Measurements from ENCODE around the gene BST2. TPM values are rescaled to one million over a fixed set of nuclear protein-coding genes. Genes with fewer than 3 reads are reported as not detected.

The BST2 gene
- total and polyA plus RNA-seq, 2 donors from 2014 or later, result 89.6 to 250 TPM

DNA sequence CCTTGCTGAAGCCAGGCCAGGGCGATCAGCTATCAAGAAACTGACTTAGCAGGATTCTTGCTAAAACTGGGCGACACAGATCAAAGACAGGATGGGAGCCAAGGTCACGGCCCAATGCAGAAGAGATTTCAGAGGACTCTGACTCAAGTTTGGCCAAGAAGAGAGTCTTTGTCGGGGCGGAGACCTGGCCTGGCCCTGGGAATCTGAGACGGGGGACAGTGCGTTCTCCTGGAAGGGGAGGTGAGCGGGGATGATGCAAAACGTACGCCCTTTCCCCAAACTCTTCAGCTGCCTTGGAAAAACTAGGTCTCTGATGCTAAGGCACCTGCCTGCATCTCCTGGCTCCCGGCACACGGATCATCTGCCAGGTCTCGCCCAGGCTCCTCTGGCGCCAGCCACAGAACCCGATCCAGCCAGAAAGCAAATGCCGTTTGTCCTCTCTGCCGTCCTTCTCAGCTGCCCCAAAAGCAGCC, 24.2 kb upstream of the BST2 start:
- no peak for FAIRE-seq
- TF ChIP-seq, protein P1, sequence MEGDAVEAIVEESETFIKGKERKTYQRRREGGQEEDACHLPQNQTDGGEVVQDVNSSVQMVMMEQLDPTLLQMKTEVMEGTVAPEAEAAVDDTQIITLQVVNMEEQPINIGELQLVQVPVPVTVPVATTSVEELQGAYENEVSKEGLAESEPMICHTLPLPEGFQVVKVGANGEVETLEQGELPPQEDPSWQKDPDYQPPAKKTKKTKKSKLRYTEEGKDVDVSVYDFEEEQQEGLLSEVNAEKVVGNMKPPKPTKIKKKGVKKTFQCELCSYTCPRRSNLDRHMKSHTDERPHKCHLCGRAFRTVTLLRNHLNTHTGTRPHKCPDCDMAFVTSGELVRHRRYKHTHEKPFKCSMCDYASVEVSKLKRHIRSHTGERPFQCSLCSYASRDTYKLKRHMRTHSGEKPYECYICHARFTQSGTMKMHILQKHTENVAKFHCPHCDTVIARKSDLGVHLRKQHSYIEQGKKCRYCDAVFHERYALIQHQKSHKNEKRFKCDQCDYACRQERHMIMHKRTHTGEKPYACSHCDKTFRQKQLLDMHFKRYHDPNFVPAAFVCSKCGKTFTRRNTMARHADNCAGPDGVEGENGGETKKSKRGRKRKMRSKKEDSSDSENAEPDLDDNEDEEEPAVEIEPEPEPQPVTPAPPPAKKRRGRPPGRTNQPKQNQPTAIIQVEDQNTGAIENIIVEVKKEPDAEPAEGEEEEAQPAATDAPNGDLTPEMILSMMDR (IDR thresholded peaks at IDR 0.05; ENCODE audit: borderline replicate concordance, extremely low read depth, insufficient read depth), result no peak
- Histone ChIP-seq H3K9ac (ENCODE audit: low read length in 3 of 3) (no peak overlapping the region), H3K36me3 (ENCODE audit: control insufficient read depth in 2 of 3, insufficient read depth in 3 of 3, low read length in 3 of 3) (no peaks in the 10 kb centered on the region), H3K4me1 (ENCODE audit: control insufficient read depth in 2 of 3, insufficient read depth in 2 of 3, low read depth in 1 of 3, low read length in 3 of 3) (no peaks in the 10 kb centered on the region), H3K27ac (ENCODE audit: low read depth in 2 of 2, low read length in 2 of 2) (no peak overlapping the region), H3K9me3 (ENCODE audit: control insufficient read depth in 2 of 3, insufficient read depth in 1 of 3, low read length in 3 of 3) (no peaks in the 10 kb centered on the region), H3K4me3 (ENCODE audit: low read length in 3 of 3) (no peak overlapping the region), H3K27me3 (ENCODE audit: control insufficient read depth, insufficient read depth, low read length) (no peaks in the 10 kb centered on the region)
- DNase-seq, result peak in 3 of 5 donors; percentile 41 to 60 (median 53)
- intact Hi-C loops (cut with DNase I), result no loop called here

DNA sequence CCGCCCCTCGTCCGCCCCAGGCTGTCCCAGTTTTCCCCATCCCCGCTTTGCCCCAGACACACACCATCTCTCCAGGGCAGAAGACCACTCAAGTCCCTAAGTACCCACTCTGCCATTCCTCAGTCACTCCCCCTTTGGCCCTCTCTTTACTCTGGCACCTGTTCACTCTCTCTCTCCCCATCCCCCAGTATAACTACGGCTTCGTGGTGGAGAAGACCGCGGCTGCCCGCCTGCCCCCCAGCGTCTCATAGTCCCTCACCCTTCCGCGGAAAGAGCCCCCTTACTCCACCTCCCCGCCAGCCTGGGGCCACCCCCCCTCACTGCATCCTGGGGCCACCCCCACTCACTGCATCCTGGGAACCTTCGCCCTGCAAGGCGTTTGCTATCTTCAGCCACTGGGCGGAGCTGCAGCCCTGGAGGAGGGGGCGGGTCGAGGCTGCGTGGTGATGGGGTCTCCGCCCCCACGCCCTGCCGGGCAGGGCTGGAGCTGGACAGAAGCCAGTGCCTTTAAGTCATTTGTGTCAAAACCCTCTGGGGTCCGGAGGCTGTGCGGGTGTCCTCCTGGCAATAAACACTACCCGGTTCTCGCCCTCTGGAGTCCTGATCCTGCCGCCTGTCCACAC, 19.4 kb upstream of the BST2 start:
- TF ChIP-seq, protein P1 (IDR thresholded peaks at IDR 0.05; ENCODE audit: borderline replicate concordance, extremely low read depth, insufficient read depth), result peak; percentile 22
- H3K4me1 ChIP-seq (ENCODE audit: control insufficient read depth in 2 of 3, insufficient read depth in 2 of 3, low read depth in 1 of 3, low read length in 3 of 3), result peaks cover 0 to 3% (median 0%) of the 10 kb centered on the region in 3 donors
- intact Hi-C loops (cut with DNase I), result no loop called here
- no peaks in the 10 kb centered on the region for H3K27me3 ChIP-seq (ENCODE audit: control insufficient read depth, insufficient read depth, low read length)
- no peaks in the 10 kb centered on the region for H3K9me3 ChIP-seq (ENCODE audit: control insufficient read depth in 2 of 3, insufficient read depth in 1 of 3, low read length in 3 of 3)
- no peak overlapping the region for H3K27ac ChIP-seq (ENCODE audit: low read depth in 2 of 2, low read length in 2 of 2)
- no peak overlapping the region for H3K4me3 ChIP-seq (ENCODE audit: low read length in 3 of 3)
- FAIRE-seq, result no peak
- H3K36me3 ChIP-seq (ENCODE audit: control insufficient read depth in 2 of 3, insufficient read depth in 3 of 3, low read length in 3 of 3), result no peaks in the 10 kb centered on the region
- peak in 4 of 5 donors; percentile 84 to 92 (median 88) for DNase-seq
- H3K9ac ChIP-seq (ENCODE audit: low read length in 3 of 3), result no peak overlapping the region

DNA sequence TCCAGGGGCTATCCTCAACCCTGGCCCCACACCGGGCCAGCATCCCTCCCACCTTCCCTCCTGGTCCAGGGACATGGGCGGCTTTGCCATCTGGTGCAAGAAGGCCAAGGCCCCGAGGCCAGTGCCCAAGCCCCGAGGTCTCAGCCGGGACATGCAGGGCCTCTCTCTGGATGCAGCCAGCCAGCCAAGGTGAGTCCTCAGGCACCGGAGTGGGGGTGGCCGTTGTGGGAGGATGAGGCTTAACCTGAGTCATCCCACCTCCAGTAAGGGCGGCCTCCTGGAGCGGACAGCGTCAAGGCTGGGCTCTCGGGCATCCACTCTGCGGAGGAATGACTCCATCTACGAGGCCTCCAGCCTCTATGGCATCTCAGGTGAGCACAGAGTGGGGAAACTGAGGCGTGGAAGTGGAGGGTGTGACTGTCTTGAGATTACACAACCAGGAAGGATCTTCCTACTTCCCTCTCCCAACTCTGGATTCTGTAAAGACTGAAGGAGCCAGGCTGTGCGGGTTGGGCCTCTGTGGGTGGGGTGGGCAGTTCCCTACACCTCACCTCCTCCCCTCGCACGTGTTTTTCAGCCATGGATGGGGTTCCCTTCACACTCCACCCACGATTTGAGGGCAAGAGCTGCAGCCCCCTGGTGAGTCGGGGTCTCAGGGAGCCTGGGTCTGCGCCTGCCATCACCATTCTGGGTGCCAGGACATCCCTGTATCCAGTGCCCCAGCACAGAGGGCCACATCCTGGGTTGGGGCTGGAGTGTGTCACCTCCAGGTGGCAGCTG, 18.2 kb upstream of the BST2 start:
- H3K9me3 ChIP-seq (ENCODE audit: control insufficient read depth in 2 of 3, insufficient read depth in 1 of 3, low read length in 3 of 3), result no peaks in the 10 kb centered on the region
- H3K27me3 ChIP-seq (ENCODE audit: control insufficient read depth, insufficient read depth, low read length), result no peaks in the 10 kb centered on the region
- H3K36me3 ChIP-seq (ENCODE audit: control insufficient read depth in 2 of 3, insufficient read depth in 3 of 3, low read length in 3 of 3), result no peaks in the 10 kb centered on the region
- H3K4me1 ChIP-seq (ENCODE audit: control insufficient read depth in 2 of 3, insufficient read depth in 2 of 3, low read depth in 1 of 3, low read length in 3 of 3), result peaks cover 0 to 10% (median 3%) of the 10 kb centered on the region in 3 donors
- no peak for DNase-seq
- H3K27ac ChIP-seq (ENCODE audit: low read depth in 2 of 2, low read length in 2 of 2), result no peak overlapping the region
- H3K4me3 ChIP-seq (ENCODE audit: low read length in 3 of 3), result no peak overlapping the region
- TF ChIP-seq, protein P1 (IDR thresholded peaks at IDR 0.05; ENCODE audit: borderline replicate concordance, extremely low read depth, insufficient read depth), result no peak
- intact Hi-C loops (cut with DNase I), result no loop called here
- FAIRE-seq, result no peak
- no peak overlapping the region for H3K9ac ChIP-seq (ENCODE audit: low read length in 3 of 3)
